Measurements from ENCODE around the gene PLA2G6. TPM values are rescaled to one million over a fixed set of nuclear protein-coding genes. Genes with fewer than 3 reads are reported as not detected.

Gene PLA2G6
- total RNA-seq, 5 donors from 2014 or later (not counting 1 experiment from before 2014, with no cell fraction given) = 93.6 to 197 (median 162) TPM

- Mint-ChIP-seq H3K9me3 (no peaks in the 10 kb centered on the region), H3K4me1 (peaks cover 0 to 4% (median 1%) of the 10 kb centered on the region in 3 donors), H3K27me3 (peaks cover 5 to 33% of the 10 kb centered on the region in 2 donors), H3K27ac (no peak overlapping the region), H3K36me3 (peaks cover 13% of the 10 kb centered on the region), H3K4me3 (no peak overlapping the region)
- Histone ChIP-seq H3K4me3 (ENCODE audit: control insufficient read depth in 1 of 2, extremely low read depth in 1 of 2, low read length in 1 of 2) (no peak overlapping the region), H3K27me3 (replicated peaks in 1 of 2; ENCODE audit: control insufficient read depth in 2 of 2, extremely low read depth in 1 of 2, insufficient read depth in 2 of 2, low read length in 1 of 2) (peaks cover 0 to 49% of the 10 kb centered on the region in 2 experiments), H3K36me3 (ENCODE audit: control insufficient read depth in 2 of 2, extremely low read depth in 1 of 2, insufficient read depth in 1 of 2, low read length in 1 of 2) (peaks cover 2 to 5% of the 10 kb centered on the region in 2 donors), H3K4me1 (ENCODE audit: control insufficient read depth in 1 of 2, extremely low read depth in 1 of 2, insufficient read depth in 2 of 2, low read length in 2 of 2) (peaks cover 0 to 17% of the 10 kb centered on the region in 2 experiments), H3K9me3 (no peaks in the 10 kb centered on the region), H3K27ac (ENCODE audit: low read length) (no peak overlapping the region)
- no peak for ATAC-seq (replicated peaks in 1 of 4)
- POLR2A ChIA-PET = no interaction called here
- 85% methylated on average over 15 of the region's 25 CpGs for WGBS (ENCODE audit: insufficient coverage)
- DNase-seq = no peak
- CTCF ChIA-PET = interaction anchor here in 1 of 2 donors (0.6 kb wide), 1 partner anchor 32 kb away, joined by 3 read pairs; no protein-coding TSS in a partner anchor
Measured at GRCh38 chr22:38086001-38086845, 95.4 kb downstream of the PLA2G6 start.

GRCh38 chr22:38085501-38085900 is 96.1 kb downstream of the PLA2G6 start:
- Mint-ChIP-seq H3K4me1 (peaks cover 0 to 4% (median 1%) of the 10 kb centered on the region in 3 donors), H3K36me3 (peaks cover 12% of the 10 kb centered on the region), H3K27ac (no peak overlapping the region), H3K9me3 (no peaks in the 10 kb centered on the region), H3K27me3 (peaks cover 5 to 30% of the 10 kb centered on the region in 2 donors), H3K4me3 (no peak overlapping the region)
- WGBS (ENCODE audit: insufficient coverage) = no CpG with 5 or more reads among the region's 5 CpGs
- peaks cover 2 to 3% of the 10 kb centered on the region in 2 donors for H3K36me3 ChIP-seq (ENCODE audit: control insufficient read depth in 2 of 2, extremely low read depth in 1 of 2, insufficient read depth in 1 of 2, low read length in 1 of 2)
- CTCF ChIA-PET = no interaction called here
- no peak for ATAC-seq (replicated peaks in 1 of 4)
- POLR2A ChIA-PET = no interaction called here
- DNase-seq = no peak
- no peaks in the 10 kb centered on the region for H3K9me3 ChIP-seq
- H3K27me3 ChIP-seq (replicated peaks in 1 of 2; ENCODE audit: control insufficient read depth in 2 of 2, extremely low read depth in 1 of 2, insufficient read depth in 2 of 2, low read length in 1 of 2) = peaks cover 0 to 55% of the 10 kb centered on the region in 2 experiments
- peaks cover 0 to 21% of the 10 kb centered on the region in 2 experiments for H3K4me1 ChIP-seq (ENCODE audit: control insufficient read depth in 1 of 2, extremely low read depth in 1 of 2, insufficient read depth in 2 of 2, low read length in 2 of 2)
- no peak overlapping the region for H3K27ac ChIP-seq (ENCODE audit: low read length)
- no peak overlapping the region for H3K4me3 ChIP-seq (ENCODE audit: control insufficient read depth in 1 of 2, extremely low read depth in 1 of 2, low read length in 1 of 2)

- H3K36me3 Mint-ChIP-seq = peaks cover 10% of the 10 kb centered on the region
- Histone ChIP-seq H3K27ac (ENCODE audit: low read length) (no peak overlapping the region), H3K27me3 (replicated peaks in 1 of 2; ENCODE audit: control insufficient read depth in 2 of 2, extremely low read depth in 1 of 2, insufficient read depth in 2 of 2, low read length in 1 of 2) (peaks cover 0 to 56% of the 10 kb centered on the region in 2 experiments), H3K4me1 (ENCODE audit: control insufficient read depth in 1 of 2, extremely low read depth in 1 of 2, insufficient read depth in 2 of 2, low read length in 2 of 2) (peaks cover 0 to 21% of the 10 kb centered on the region in 2 experiments), H3K36me3 (ENCODE audit: control insufficient read depth in 2 of 2, extremely low read depth in 1 of 2, insufficient read depth in 1 of 2, low read length in 1 of 2) (peaks cover 2 to 3% of the 10 kb centered on the region in 2 donors), H3K4me3 (ENCODE audit: control insufficient read depth in 1 of 2, extremely low read depth in 1 of 2, low read length in 1 of 2) (no peak overlapping the region), H3K9me3 (no peaks in the 10 kb centered on the region)
- ChIA-PET POLR2A (no interaction called here), CTCF (no interaction called here)
- H3K9me3 Mint-ChIP-seq = no peaks in the 10 kb centered on the region
- peaks cover 0 to 4% (median 1%) of the 10 kb centered on the region in 3 donors for H3K4me1 Mint-ChIP-seq
- DNase-seq (no peak), ATAC-seq (replicated peaks in 1 of 4) (no peak)
- H3K27ac Mint-ChIP-seq = no peak overlapping the region
- no peak overlapping the region for H3K4me3 Mint-ChIP-seq
- 93% methylated on average over 10 of the region's 12 CpGs for WGBS (ENCODE audit: insufficient coverage)
- peaks cover 7 to 28% of the 10 kb centered on the region in 2 donors for H3K27me3 Mint-ChIP-seq
Measured at GRCh38 chr22:38085056-38085455, 96.6 kb downstream of the PLA2G6 start.

GRCh38 chr22:38083931-38084631 is 97.5 kb downstream of the PLA2G6 start, which contains the start of gene SLC16A8:
SLC16A8 (minus strand) TSS chr22:38084184; CDS start chr22:38082873, 1,311 bp downstream.
- Histone ChIP-seq H3K27ac (ENCODE audit: low read length) (no peak within 1 kb of the TSS), H3K4me3 (ENCODE audit: control insufficient read depth in 1 of 2, extremely low read depth in 1 of 2, low read length in 1 of 2) (no peak within 1 kb of the TSS), H3K27me3 (replicated peaks in 1 of 2; ENCODE audit: control insufficient read depth in 2 of 2, extremely low read depth in 1 of 2, insufficient read depth in 2 of 2, low read length in 1 of 2) (peaks cover 0 to 58% of the 10 kb centered on the region in 2 experiments), H3K9me3 (no peaks in the 10 kb centered on the region), H3K36me3 (ENCODE audit: control insufficient read depth in 2 of 2, extremely low read depth in 1 of 2, insufficient read depth in 1 of 2, low read length in 1 of 2) (peaks cover 2 to 3% of the 10 kb centered on the region in 2 donors), H3K4me1 (ENCODE audit: control insufficient read depth in 1 of 2, extremely low read depth in 1 of 2, insufficient read depth in 2 of 2, low read length in 2 of 2) (peaks cover 0 to 21% of the 10 kb centered on the region in 2 experiments)
- CTCF ChIA-PET = interaction anchor here in 1 of 2 donors (0.6 to 0.7 kb wide), 2 partner anchors 30 to 1699 kb away, joined by 7 to 10 read pairs; no protein-coding TSS in a partner anchor
- Mint-ChIP-seq H3K4me1 (peaks cover 0 to 7% (median 1%) of the 10 kb centered on the region in 3 donors), H3K36me3 (peaks cover 10% of the 10 kb centered on the region), H3K27ac (no peak within 1 kb of the TSS), H3K27me3 (peaks cover 13 to 35% of the 10 kb centered on the region in 2 donors), H3K4me3 (no peak within 1 kb of the TSS), H3K9me3 (no peaks in the 10 kb centered on the region)
- ATAC-seq (replicated peaks in 1 of 4) (no peak), DNase-seq (no peak)
- WGBS (ENCODE audit: insufficient coverage) = 83% methylated on average over 2 of the region's 16 CpGs
- POLR2A ChIA-PET = no interaction called here

- POLR2A ChIA-PET = no interaction called here
- Histone ChIP-seq H3K27me3 (replicated peaks in 1 of 2; ENCODE audit: control insufficient read depth in 2 of 2, extremely low read depth in 1 of 2, insufficient read depth in 2 of 2, low read length in 1 of 2) (peaks cover 0 to 56% of the 10 kb centered on the region in 2 experiments), H3K4me3 (ENCODE audit: control insufficient read depth in 1 of 2, extremely low read depth in 1 of 2, low read length in 1 of 2) (no peak overlapping the region), H3K36me3 (ENCODE audit: control insufficient read depth in 2 of 2, extremely low read depth in 1 of 2, insufficient read depth in 1 of 2, low read length in 1 of 2) (peaks cover 2 to 3% of the 10 kb centered on the region in 2 donors), H3K27ac (ENCODE audit: low read length) (no peak overlapping the region), H3K9me3 (no peaks in the 10 kb centered on the region), H3K4me1 (ENCODE audit: control insufficient read depth in 1 of 2, extremely low read depth in 1 of 2, insufficient read depth in 2 of 2, low read length in 2 of 2) (peaks cover 0 to 16% of the 10 kb centered on the region in 2 experiments)
- no peak for DNase-seq
- CTCF ChIA-PET = no interaction called here
- ATAC-seq (replicated peaks in 1 of 4) = no peak
- Mint-ChIP-seq H3K27ac (no peak overlapping the region), H3K4me1 (peaks cover 0 to 7% (median 1%) of the 10 kb centered on the region in 3 donors), H3K36me3 (peaks cover 8% of the 10 kb centered on the region), H3K9me3 (no peaks in the 10 kb centered on the region), H3K27me3 (peaks cover 13 to 32% of the 10 kb centered on the region in 2 donors), H3K4me3 (no peak overlapping the region)
- 80% methylated on average over 19 of the region's 24 CpGs for WGBS (ENCODE audit: insufficient coverage)
Measured at GRCh38 chr22:38082986-38083710, 98.5 kb downstream of the PLA2G6 start.
